GM12878 (cell line): ENCODE results near the gene NRXN3. TPM values are rescaled to one million over a fixed set of nuclear protein-coding genes. Genes with fewer than 3 reads are reported as not detected.

Experiments used
- ATAC-seq: fragments of 200-7000 bp; cut with Tn5 transposase; 3 replicates; pipeline ENCODE4 v1.9.1; 2020; ENCODE audit warnings: mild to moderate bottlenecking, moderate library complexity
- BruUV-seq: library from RNA; stranded (reverse); fragments of 400-500 nt; replicated peaks from 2 replicates; lab custom pipeline; 2021; lab: Mats Ljungman, UMichigan
- CTCF ChIA-PET: fragments of 300-600 bp; sonication (Branson Sonifier 250); formaldehyde crosslinking; extraction: SDS; loops from one replicate; lab custom pipeline; 2021; ENCODE audit warnings: inconsistent platforms; lab: Yijun Ruan, JAX
- POLR2A ChIA-PET: fragments of 350-600 bp; formaldehyde crosslinking; extraction: SDS; loops from one replicate; lab custom pipeline; 2021; ENCODE audit warnings: inconsistent platforms; lab: Charles Lee
- RAD21 ChIA-PET: fragments of 300-600 bp; sonication (Branson Sonifier 250); formaldehyde crosslinking; loops from one replicate; lab custom pipeline; 2023; ENCODE audit warnings: antibody characterized with exemption; ENCODE audit not compliant: unreplicated experiment; lab: Charles Lee
- SMC1A ChIA-PET: fragments of 300-600 bp; sonication (Branson Sonifier 250); formaldehyde crosslinking; loops from one replicate; lab custom pipeline; 2023; ENCODE audit not compliant: unreplicated experiment, uncharacterized antibody; lab: Charles Lee
- DNase-seq: peaks from one replicate; pipeline ENCODE4 v3.0.0-alpha.2; 2011; ENCODE audit warnings: low read depth, low spot score
- FAIRE-seq: peaks from 3 replicates; lab custom pipeline; 2011; peaks lifted over from hg19 to GRCh38; lab: Jason Lieb, UNC
- H2AFZ ChIP-seq: 2 replicates; pipeline ENCODE4 v1.6.0; 2011; ENCODE audit warnings: low read depth, low read length, control low read depth; ENCODE audit not compliant: control insufficient read depth
- H3K27ac ChIP-seq: 2 replicates; pipeline ENCODE4 v1.5.1; 2011; ENCODE audit warnings: control low read depth; ENCODE audit not compliant: control insufficient read depth, insufficient read depth
- H3K27me3 ChIP-seq, 2 experiments: replicated peaks in 1 of 2; 2 replicates each; pipeline versions ENCODE4 v1.6.0 to v1.6.1; 2011; ENCODE audit warnings: low read length in 1 of 2; ENCODE audit not compliant: control insufficient read depth in 2 of 2, insufficient read depth in 2 of 2
- H3K36me3 ChIP-seq, 2 experiments: 2 replicates each; pipeline ENCODE4 v1.5.1; 2011; ENCODE audit warnings: low read length in 1 of 2; ENCODE audit not compliant: control insufficient read depth in 2 of 2, insufficient read depth in 2 of 2
- H3K4me1 ChIP-seq: 2 replicates; pipeline ENCODE4 v1.6.1; 2011; ENCODE audit warnings: mild to moderate bottlenecking, low read length, moderate library complexity, mixed read lengths; ENCODE audit not compliant: control insufficient read depth, insufficient read depth
- H3K4me2 ChIP-seq: 2 replicates; pipeline ENCODE4 v1.6.0; 2011; ENCODE audit warnings: control low read depth; ENCODE audit not compliant: control insufficient read depth, insufficient read depth
- H3K4me3 ChIP-seq: fragments of 200-600 bp; sonication (generic); 2 replicates; pipeline ENCODE4 v1.5.1; 2016
- H3K79me2 ChIP-seq: 2 replicates; pipeline ENCODE4 v1.6.0; 2011; ENCODE audit warnings: low read length; ENCODE audit not compliant: control insufficient read depth, insufficient read depth
- H3K9ac ChIP-seq: 2 replicates; pipeline ENCODE4 v1.8.0; 2011; ENCODE audit warnings: low read length, control low read depth, mixed read lengths; ENCODE audit not compliant: control insufficient read depth, insufficient read depth
- H3K9me3 ChIP-seq: replicated peaks from 3 replicates; pipeline ENCODE4 v1.5.1; 2011; ENCODE audit warnings: mild to moderate bottlenecking, low read length; ENCODE audit not compliant: control insufficient read depth, insufficient read depth
- H4K20me1 ChIP-seq: 2 replicates; pipeline ENCODE4 v1.6.0; 2011; ENCODE audit not compliant: control insufficient read depth, insufficient read depth
- CEBPB ChIP-seq, 2 experiments: fragments of 150-350 bp in 1 of 2; IDR thresholded peaks; 2 replicates each; pipeline ENCODE4 v1.6.1; 2012 to 2014; ENCODE audit warnings: low read depth in 2 of 2, low read length in 2 of 2, borderline replicate concordance in 1 of 2, inconsistent platforms in 1 of 2
- CEBPZ ChIP-seq: fragments of 150-350 bp; IDR thresholded peaks from 2 replicates; pipeline ENCODE4 v1.6.1; 2016; ENCODE audit warnings: low read depth, low read length
- IKZF2 ChIP-seq, 2 experiments: fragments of 450-650 bp; IDR thresholded peaks; 2 replicates each; pipeline ENCODE4 v1.6.1; 2017; ENCODE audit warnings: mild to moderate bottlenecking in 2 of 2, moderate library complexity in 2 of 2
- IRF5 ChIP-seq: fragments of 450-650 bp; IDR thresholded peaks from 2 replicates; pipeline ENCODE4 v1.6.1; 2017; ENCODE audit warnings: borderline replicate concordance
- JUNB ChIP-seq: IDR thresholded peaks from 2 replicates; pipeline ENCODE4 v1.6.1; 2016; ENCODE audit warnings: antibody characterized with exemption, mild to moderate bottlenecking
- POLR2AphosphoS2 ChIP-seq: IDR thresholded peaks from 2 replicates; pipeline ENCODE4 v1.6.1; 2011; ENCODE audit warnings: low read depth, mild to moderate bottlenecking, low read length, improper control_type of control experiment, moderate library complexity
- RAD51 ChIP-seq: fragments of 450-650 bp; IDR thresholded peaks from 2 replicates; pipeline ENCODE4 v1.6.1; 2016; ENCODE audit warnings: moderate library complexity, mild to moderate bottlenecking, inconsistent platforms
- RELB ChIP-seq: fragments of 450-650 bp; IDR thresholded peaks from 2 replicates; pipeline ENCODE4 v1.6.1; 2017; ENCODE audit warnings: low read depth, mild to moderate bottlenecking, moderate library complexity
- SMAD1 ChIP-seq: fragments of 450-650 bp; IDR thresholded peaks from 2 replicates; pipeline ENCODE4 v1.6.1; 2018; ENCODE audit warnings: mild to moderate bottlenecking, low read depth; ENCODE audit not compliant: partially characterized antibody
- ZNF24 ChIP-seq: fragments of 450-650 bp; IDR thresholded peaks from 2 replicates; pipeline ENCODE4 v1.6.1; 2017; ENCODE audit warnings: antibody characterized with exemption, mild to moderate bottlenecking
- ZNF384 ChIP-seq: IDR thresholded peaks from 2 replicates; pipeline ENCODE4 v1.6.1; 2012; ENCODE audit warnings: low read depth, mild to moderate bottlenecking, low read length, improper control_type of control experiment, borderline replicate concordance
- WGBS: methylation state at CpG from one replicate; pipeline ENCODE4 v1.1.6; 2016; ENCODE audit warnings: low lambda C conversion rate; ENCODE audit not compliant: insufficient replicate concordance, insufficient coverage; ENCODE audit errors: missing lambda C conversion rate; 5-methylcytosine and 5-hydroxymethylcytosine counted together
- in situ Hi-C: fragments of 300-500 bp; cut with MboI; formaldehyde crosslinking; loops from 9 replicates; pipeline ENCODE4 v1.14.3; 2018; ENCODE audit warnings: mixed read lengths
- intact Hi-C: fragments of 100-400 bp; cut with micrococcal nuclease; formaldehyde crosslinking; loops from one replicate; pipeline ENCODE4 v1.14.2; 2022; ENCODE audit not compliant: unreplicated experiment
- polyA plus RNA-seq, 11 experiments: library from polyadenylated mRNA; depleted of rRNA in 4 of 11; unstranded in 6 of 11; stranded (reverse) in 5 of 11; fragments of >200 nt; fragmentation: Nextera tagmentation in 4 of 11; fragmentation: Illumina TruSeq in 1 of 11; extraction: Ambion mirVana in 4 of 11; extraction: Trizol in 1 of 11; gene quantifications; 1 replicate in 1 of 11; 2 replicates in 10 of 11; pipeline versions ENCODE4 v1.2.1 to v1.2.3, GENCODE V29; 2011 to 2016; ENCODE audit warnings: inconsistent platforms in 2 of 11, missing spikeins in 2 of 11, low read depth in 1 of 11
- total RNA-seq, 4 experiments: library from RNA; depleted of rRNA in 3 of 4; stranded (reverse); fragments of >200 nt in 3 of 4; fragmentation: Illumina TruSeq in 1 of 4; extraction: Trizol in 1 of 4; gene quantifications; 2 replicates each; pipeline versions ENCODE4 v1.2.1 to v1.2.3, GENCODE V29; 2013 to 2021

NRXN3 gene
- total and polyA plus RNA-seq, 10 of the 15 experiments (the other 5 are each of a cell fraction or from before 2014, with no cell fraction given), result 0.52 to 3.3 (median 1.4) TPM

GRCh38 chr14:78581229-78581628 is 411.1 kb downstream of the NRXN3 start:
- DNase-seq (no peak), ATAC-seq (no peak), FAIRE-seq (no peak)
- intact Hi-C loops, result no loop called here
- ChIA-PET POLR2A (no interaction called here), RAD21 (no interaction called here), CTCF (interaction anchor here (0.9 to 2.2 kb wide), 3 partner anchors 15 to 18 kb away, joined by 3 to 11 read pairs (median 4); no protein-coding TSS in a partner anchor), SMC1A (interaction anchor here (1.1 to 1.5 kb wide), 3 partner anchors 9 to 18 kb away, joined by 3 to 4 read pairs (median 3); no protein-coding TSS in a partner anchor)
- H3K4me1 ChIP-seq, result no peaks in the 10 kb centered on the region
- TF ChIP-seq IKZF2 (IDR thresholded peaks at IDR 0.05), result no peak
- TF ChIP-seq RELB, result no peak
- no peak overlapping the region for H3K27ac ChIP-seq
- H3K4me3 ChIP-seq, result no peak overlapping the region
- H3K27me3 ChIP-seq, result no peaks in the 10 kb centered on the region
- no peaks in the 10 kb centered on the region for H3K9me3 ChIP-seq
- BruUV-seq, result no TSS peak
- no peak overlapping the region for H3K9ac ChIP-seq
- 10% methylated on average over 5 of the region's 5 CpGs for WGBS
- no peak overlapping the region for H2AFZ ChIP-seq
- H3K36me3 ChIP-seq, result no peaks in the 10 kb centered on the region
- in situ Hi-C loops, result loop anchor here (25.0 kb wide), 1 partner anchor 919 kb away; no protein-coding TSS in a partner anchor
- H3K79me2 ChIP-seq, result no peaks in the 10 kb centered on the region
- H4K20me1 ChIP-seq, result no peaks in the 10 kb centered on the region
- no peak overlapping the region for H3K4me2 ChIP-seq

GRCh38 chr14:78586681-78587080 is 416.5 kb downstream of the NRXN3 start:
- no TSS peak for BruUV-seq
- in situ Hi-C loops, result loop anchor here (25.0 kb wide), 1 partner anchor 924 kb away; no protein-coding TSS in a partner anchor
- no peak overlapping the region for H3K27ac ChIP-seq
- no peak for TF ChIP-seq RAD51
- no peak for TF ChIP-seq JUNB
- TF ChIP-seq SMAD1, result no peak
- no peak for TF ChIP-seq ZNF24
- no peak for TF ChIP-seq POLR2AphosphoS2
- TF ChIP-seq CEBPZ, result no peak
- no peak for TF ChIP-seq ZNF384
- no peak for TF ChIP-seq CEBPB (IDR thresholded peaks at IDR 0.05; ENCODE audit: borderline replicate concordance in 1 of 2, low read depth in 2 of 2, low read length in 2 of 2)
- TF ChIP-seq IRF5, result no peak

More at GRCh38 chr14:78586681-78587080, 416.5 kb downstream of the NRXN3 start:
- ATAC-seq (no peak), FAIRE-seq (no peak), DNase-seq (no peak)
- intact Hi-C loops, result no loop called here
- Histone ChIP-seq H3K4me2 (no peak overlapping the region), H3K79me2 (no peaks in the 10 kb centered on the region), H3K4me1 (no peaks in the 10 kb centered on the region), H3K27me3 (no peaks in the 10 kb centered on the region), H2AFZ (no peak overlapping the region), H3K9me3 (no peaks in the 10 kb centered on the region), H3K4me3 (no peak overlapping the region), H4K20me1 (no peaks in the 10 kb centered on the region), H3K36me3 (no peaks in the 10 kb centered on the region), H3K9ac (no peak overlapping the region)
- WGBS, result 26% methylated on average over 6 of the region's 6 CpGs
- POLR2A ChIA-PET, result no interaction called here
- RAD21 ChIA-PET, result no interaction called here
- CTCF ChIA-PET, result no interaction called here
- SMC1A ChIA-PET, result interaction anchor here (0.6 to 1.1 kb wide), 2 partner anchors 9 to 861 kb away, joined by 3 read pairs; no protein-coding TSS in a partner anchor
